ENCODE data around the gene BTD. TPM values are rescaled to one million over a fixed set of nuclear protein-coding genes. Genes with fewer than 3 reads are reported as not detected.

Gene BTD
- total RNA-seq, 2 experiments from 2014 or later = 11.2 to 12.5 TPM

DNA sequence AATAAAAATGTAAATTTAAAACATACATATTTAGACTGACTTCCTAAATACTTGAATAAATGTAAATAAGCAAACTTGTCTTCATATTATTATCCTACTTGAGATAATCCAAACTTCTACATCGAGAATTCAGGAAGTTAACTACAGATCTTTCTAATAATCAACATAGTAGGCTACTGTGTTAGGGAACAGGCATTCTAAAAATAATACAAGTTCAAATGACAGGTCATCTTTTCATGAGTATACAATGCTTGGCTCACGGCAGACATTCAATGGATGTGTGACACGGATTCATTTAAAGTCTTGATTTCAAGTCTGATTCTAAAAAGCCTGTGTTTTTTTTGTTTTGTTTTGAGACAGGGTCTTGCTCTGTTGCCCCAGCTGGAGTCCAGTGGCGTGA lies 88.7 kb downstream of the BTD start:
- Histone ChIP-seq H3K27me3 (ENCODE audit: control insufficient read depth in 1 of 2, insufficient read depth in 2 of 2, low read length in 2 of 2) (no peaks in the 10 kb centered on the region), H3K27ac (ENCODE audit: low read depth in 1 of 2, low read length in 2 of 2) (no peak overlapping the region), H3K9me3 (ENCODE audit: control insufficient read depth in 1 of 2, insufficient read depth in 1 of 2, low read length in 2 of 2) (no peaks in the 10 kb centered on the region), H3K4me3 (ENCODE audit: low read length) (no peak overlapping the region), H3K4me1 (ENCODE audit: insufficient read depth, low read length) (no peaks in the 10 kb centered on the region), H3K36me3 (ENCODE audit: insufficient read depth, low read length) (peaks cover 58% of the 10 kb centered on the region)
- CTCF ChIA-PET = no interaction called here
- Mint-ChIP-seq H3K27ac (no peak overlapping the region), H3K27me3 (no peaks in the 10 kb centered on the region), H3K9me3 (no peaks in the 10 kb centered on the region), H3K4me3 (no peak overlapping the region), H3K36me3 (ENCODE audit: low read depth) (peaks cover 91% of the 10 kb centered on the region), H3K4me1 (ENCODE audit: low read depth) (no peaks in the 10 kb centered on the region)
- TF ChIP-seq, protein P1, sequence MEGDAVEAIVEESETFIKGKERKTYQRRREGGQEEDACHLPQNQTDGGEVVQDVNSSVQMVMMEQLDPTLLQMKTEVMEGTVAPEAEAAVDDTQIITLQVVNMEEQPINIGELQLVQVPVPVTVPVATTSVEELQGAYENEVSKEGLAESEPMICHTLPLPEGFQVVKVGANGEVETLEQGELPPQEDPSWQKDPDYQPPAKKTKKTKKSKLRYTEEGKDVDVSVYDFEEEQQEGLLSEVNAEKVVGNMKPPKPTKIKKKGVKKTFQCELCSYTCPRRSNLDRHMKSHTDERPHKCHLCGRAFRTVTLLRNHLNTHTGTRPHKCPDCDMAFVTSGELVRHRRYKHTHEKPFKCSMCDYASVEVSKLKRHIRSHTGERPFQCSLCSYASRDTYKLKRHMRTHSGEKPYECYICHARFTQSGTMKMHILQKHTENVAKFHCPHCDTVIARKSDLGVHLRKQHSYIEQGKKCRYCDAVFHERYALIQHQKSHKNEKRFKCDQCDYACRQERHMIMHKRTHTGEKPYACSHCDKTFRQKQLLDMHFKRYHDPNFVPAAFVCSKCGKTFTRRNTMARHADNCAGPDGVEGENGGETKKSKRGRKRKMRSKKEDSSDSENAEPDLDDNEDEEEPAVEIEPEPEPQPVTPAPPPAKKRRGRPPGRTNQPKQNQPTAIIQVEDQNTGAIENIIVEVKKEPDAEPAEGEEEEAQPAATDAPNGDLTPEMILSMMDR (IDR thresholded peaks at IDR 0.05) = no peak
- POLR2A ChIA-PET = no interaction called here
- intact Hi-C loops (cut with DNase I, micrococcal nuclease) = no loop called here
- DNase-seq (no peak), ATAC-seq (ENCODE audit: poor library complexity) (no peak)

DNA sequence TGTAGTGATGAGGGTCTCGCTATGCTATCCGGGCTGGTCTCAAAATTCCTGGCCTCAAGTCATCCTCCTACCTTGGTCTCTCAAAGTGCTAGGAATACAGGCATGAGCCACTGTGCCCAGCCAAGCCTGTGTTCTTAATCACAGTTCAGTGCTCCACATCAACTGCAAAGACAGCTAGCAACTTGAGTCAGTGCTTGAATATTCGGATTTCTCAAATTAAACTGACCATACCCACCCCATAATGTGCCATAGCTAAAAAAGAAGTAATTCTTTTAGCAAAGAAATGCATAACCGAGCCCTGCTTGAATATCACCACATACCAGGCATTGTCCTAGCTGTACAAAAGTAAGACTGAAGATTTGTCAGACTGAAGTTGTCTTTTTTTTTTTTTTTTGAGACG lies 89.2 kb downstream of the BTD start:
- no peaks in the 10 kb centered on the region for H3K9me3 Mint-ChIP-seq
- H3K4me1 ChIP-seq (ENCODE audit: insufficient read depth, low read length) = no peaks in the 10 kb centered on the region
- intact Hi-C loops (cut with DNase I, micrococcal nuclease) = no loop called here
- peaks cover 91% of the 10 kb centered on the region for H3K36me3 Mint-ChIP-seq (ENCODE audit: low read depth)
- no peaks in the 10 kb centered on the region for H3K27me3 ChIP-seq (ENCODE audit: control insufficient read depth in 1 of 2, insufficient read depth in 2 of 2, low read length in 2 of 2)
- no peak overlapping the region for H3K4me3 Mint-ChIP-seq
- H3K4me1 Mint-ChIP-seq (ENCODE audit: low read depth) = no peaks in the 10 kb centered on the region
- no peaks in the 10 kb centered on the region for H3K27me3 Mint-ChIP-seq
- ChIA-PET POLR2A (no interaction called here), CTCF (no interaction called here)
- H3K4me3 ChIP-seq (ENCODE audit: low read length) = no peak overlapping the region
- no peak for ATAC-seq (ENCODE audit: poor library complexity)
- no peak overlapping the region for H3K27ac ChIP-seq (ENCODE audit: low read depth in 1 of 2, low read length in 2 of 2)
- H3K27ac Mint-ChIP-seq = no peak overlapping the region
- H3K9me3 ChIP-seq (ENCODE audit: control insufficient read depth in 1 of 2, insufficient read depth in 1 of 2, low read length in 2 of 2) = no peaks in the 10 kb centered on the region
- no peak for DNase-seq
- peaks cover 54% of the 10 kb centered on the region for H3K36me3 ChIP-seq (ENCODE audit: insufficient read depth, low read length)
- TF ChIP-seq, protein P1 (IDR thresholded peaks at IDR 0.05) = no peak

DNA sequence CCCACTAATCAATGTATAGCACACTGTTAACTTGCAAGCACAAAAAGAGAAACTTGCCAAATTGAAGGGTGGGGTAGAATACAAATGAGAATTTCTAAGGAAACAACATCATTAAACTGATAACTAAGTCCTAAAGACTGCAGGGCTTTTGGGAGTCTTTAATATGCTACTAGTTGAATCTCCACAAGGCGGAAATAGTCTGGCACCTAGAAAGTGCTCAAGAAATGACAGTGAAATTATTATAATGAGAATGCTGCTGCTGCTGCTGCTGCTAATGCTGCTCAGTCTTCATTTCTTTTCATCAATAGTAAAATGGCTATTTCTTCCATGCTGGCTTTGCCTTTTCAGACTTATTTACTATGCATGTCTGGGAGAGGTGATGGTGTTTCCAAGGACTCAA lies 91.8 kb downstream of the BTD start:
- no peak for ATAC-seq (ENCODE audit: poor library complexity)
- Histone ChIP-seq H3K27me3 (ENCODE audit: control insufficient read depth in 1 of 2, insufficient read depth in 2 of 2, low read length in 2 of 2) (no peaks in the 10 kb centered on the region), H3K36me3 (ENCODE audit: insufficient read depth, low read length) (peaks cover 36% of the 10 kb centered on the region), H3K27ac (ENCODE audit: low read depth in 1 of 2, low read length in 2 of 2) (no peak overlapping the region), H3K4me1 (ENCODE audit: insufficient read depth, low read length) (no peaks in the 10 kb centered on the region), H3K9me3 (ENCODE audit: control insufficient read depth in 1 of 2, insufficient read depth in 1 of 2, low read length in 2 of 2) (no peaks in the 10 kb centered on the region), H3K4me3 (ENCODE audit: low read length) (no peak overlapping the region)
- POLR2A ChIA-PET = no interaction called here
- H3K27ac Mint-ChIP-seq = no peak overlapping the region
- intact Hi-C loops (cut with DNase I, micrococcal nuclease) = no loop called here
- H3K36me3 Mint-ChIP-seq (ENCODE audit: low read depth) = peaks cover 96% of the 10 kb centered on the region
- H3K9me3 Mint-ChIP-seq = no peaks in the 10 kb centered on the region
- H3K4me3 Mint-ChIP-seq = no peak overlapping the region
- TF ChIP-seq, protein P1 (IDR thresholded peaks at IDR 0.05) = no peak
- peak in 2 of 14 experiments; percentile 11 to 13 for DNase-seq
- CTCF ChIA-PET = no interaction called here
- no peaks in the 10 kb centered on the region for H3K4me1 Mint-ChIP-seq (ENCODE audit: low read depth)
- no peaks in the 10 kb centered on the region for H3K27me3 Mint-ChIP-seq

All from CD4-positive, alpha-beta T cell (primary cell).